GF-D8 (cell line): ENCODE data around the gene MFAP2.
"Not testable (repeated sequence)": the region's sequence is repeated elsewhere in the genome, so short reads cannot be mapped to it uniquely, and the experiment has no call there.

Source experiments
- DNase-seq: peaks from one replicate; lab custom pipeline; 2025; lab: John Stamatoyannopoulos, UW

Gene MFAP2

GRCh38 chr1:16961297-16962133 is 18.9 kb downstream of the MFAP2 start:
- no peak for DNase-seq

GRCh38 chr1:16960560-16961296 is 19.7 kb downstream of the MFAP2 start:
- DNase-seq = peak; percentile 11

DNA sequence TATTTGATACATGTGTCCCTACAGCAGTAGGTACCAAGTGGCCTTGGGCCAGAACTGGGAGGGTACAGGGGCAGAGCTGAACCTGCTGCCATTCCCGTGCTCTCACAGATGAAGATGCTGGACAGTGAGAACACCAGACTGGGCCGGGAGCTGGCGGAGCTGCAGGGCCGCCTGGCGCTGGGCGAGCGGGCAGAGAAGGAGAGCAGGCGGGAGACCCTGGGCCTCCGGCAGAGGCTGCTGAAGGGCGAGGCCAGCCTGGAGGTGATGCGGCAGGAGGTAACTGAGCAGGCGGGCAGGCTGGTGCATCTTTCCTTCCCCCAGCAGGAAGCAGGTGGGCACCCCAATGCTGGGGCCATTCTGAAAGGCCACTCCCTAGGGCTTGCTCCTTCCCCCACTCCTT is 21.9 kb downstream of the MFAP2 start:
- DNase-seq = no peak

DNA sequence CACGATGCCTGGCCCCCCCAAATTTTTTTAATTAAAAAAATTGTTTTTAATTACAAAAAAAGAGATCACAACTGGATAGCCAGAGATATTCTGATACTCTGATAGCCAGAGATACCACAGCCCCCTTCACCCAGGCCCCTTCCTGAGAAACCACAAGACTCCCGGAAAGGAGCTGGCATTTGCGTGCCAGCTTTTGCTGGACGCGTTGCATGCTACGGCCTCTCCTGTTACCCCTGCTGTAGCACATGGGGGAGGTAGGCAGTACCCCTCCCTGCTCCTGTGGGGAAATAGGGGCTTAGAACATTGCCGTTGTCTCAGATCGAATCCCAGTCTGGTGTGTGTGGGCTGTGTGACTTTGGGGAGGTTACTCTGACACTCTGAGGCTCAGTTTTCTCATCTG is 22.7 kb downstream of the MFAP2 start:
- no peak for DNase-seq

- no peak for DNase-seq
These were observed 23.6 kb downstream of the MFAP2 start for GRCh38 chr1:16956775-16957174.

GRCh38 chr1:16955186-16955585 is 25.2 kb downstream of the MFAP2 start:
- DNase-seq = no peak

DNA sequence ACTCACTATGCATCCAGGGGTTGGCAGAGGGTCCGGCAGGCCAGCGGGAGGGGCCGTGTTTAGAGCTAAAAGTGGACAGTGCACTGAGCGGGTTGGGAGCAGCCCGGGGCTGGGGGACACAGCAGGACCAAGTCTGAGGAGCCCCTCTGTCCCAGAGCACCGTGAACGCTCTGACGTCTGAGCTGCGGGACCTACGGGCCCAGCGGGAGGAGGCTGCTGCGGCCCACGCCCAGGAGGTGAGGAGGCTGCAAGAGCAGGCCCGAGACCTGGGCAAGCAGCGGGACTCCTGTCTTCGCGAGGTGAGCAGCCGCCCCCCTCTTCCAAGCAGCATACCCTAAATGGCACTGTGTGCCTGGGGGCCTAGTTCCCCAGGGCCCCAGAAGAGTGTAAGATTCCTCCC is 25.8 kb downstream of the MFAP2 start:
- DNase-seq = no peak

- not testable (repeated sequence) for DNase-seq
These were observed 28.0 kb downstream of the MFAP2 start for GRCh38 chr1:16952376-16952775.

GRCh38 chr1:16949026-16949425 is 31.4 kb downstream of the MFAP2 start:
- not testable (repeated sequence) for DNase-seq

- not testable (repeated sequence) for DNase-seq
These were observed 32.0 kb downstream of the MFAP2 start for GRCh38 chr1:16948282-16948891.

DNA sequence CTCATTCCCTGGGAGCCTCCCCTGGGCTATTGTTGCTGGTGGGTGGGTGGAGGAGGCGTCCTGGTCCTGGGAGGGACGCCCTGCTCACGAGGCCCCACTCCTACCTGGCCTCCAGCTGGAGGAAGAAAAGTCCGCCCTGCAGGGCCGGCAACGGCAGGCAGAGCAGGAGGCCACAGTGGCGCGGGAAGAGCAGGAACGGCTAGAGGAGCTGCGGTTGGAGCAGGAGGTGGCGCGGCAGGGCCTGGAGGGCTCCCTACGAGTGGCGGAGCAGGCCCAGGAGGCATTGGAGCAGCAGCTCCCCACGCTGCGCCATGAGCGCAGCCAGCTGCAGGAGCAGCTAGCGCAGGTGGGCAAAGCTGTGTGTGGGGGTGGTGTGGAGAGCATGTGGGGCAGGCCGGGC is 33.8 kb downstream of the MFAP2 start:
- no peak for DNase-seq

- not testable (repeated sequence) for DNase-seq
These were observed 34.2 kb downstream of the MFAP2 start for GRCh38 chr1:16946185-16946584.

DNA sequence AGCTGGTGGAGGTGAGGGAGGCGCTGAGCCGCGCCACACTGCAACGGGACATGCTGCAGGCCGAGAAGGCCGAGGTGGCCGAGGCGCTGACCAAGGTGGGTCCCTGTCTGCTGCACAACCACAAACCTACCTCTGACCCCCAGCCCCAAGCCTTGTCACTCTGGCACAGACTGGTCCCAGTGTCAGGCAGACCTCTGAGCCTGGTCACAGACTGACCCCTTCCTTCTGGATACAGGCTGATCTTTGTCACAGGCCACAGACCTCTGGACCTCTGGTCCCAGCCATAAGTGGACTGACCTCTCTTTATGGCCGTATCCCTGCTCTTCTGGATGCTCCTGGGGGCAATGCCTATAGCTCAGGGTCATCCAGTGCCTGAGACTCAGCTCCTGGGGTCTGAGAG is 34.9 kb downstream of the MFAP2 start:
- not testable (repeated sequence) for DNase-seq

DNA sequence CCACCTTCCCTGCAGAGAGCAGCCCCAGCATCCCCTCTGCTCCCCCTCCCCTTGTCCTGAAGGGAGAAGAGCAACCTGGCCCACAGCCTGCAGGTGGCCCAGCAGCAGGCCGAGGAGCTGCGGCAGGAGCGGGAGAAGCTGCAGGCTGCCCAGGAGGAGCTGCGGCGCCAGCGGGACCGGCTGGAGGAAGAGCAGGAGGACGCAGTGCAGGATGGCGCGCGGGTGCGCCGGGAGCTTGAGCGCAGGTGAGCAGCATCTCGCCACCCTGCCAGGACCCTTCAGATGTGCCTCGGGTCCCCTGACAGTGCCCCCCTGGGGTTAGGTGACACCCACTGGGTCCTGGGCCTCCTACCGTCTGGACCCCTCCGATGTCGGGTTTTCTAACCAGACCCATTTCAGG is 36.4 kb downstream of the MFAP2 start:
- DNase-seq = no peak

DNA sequence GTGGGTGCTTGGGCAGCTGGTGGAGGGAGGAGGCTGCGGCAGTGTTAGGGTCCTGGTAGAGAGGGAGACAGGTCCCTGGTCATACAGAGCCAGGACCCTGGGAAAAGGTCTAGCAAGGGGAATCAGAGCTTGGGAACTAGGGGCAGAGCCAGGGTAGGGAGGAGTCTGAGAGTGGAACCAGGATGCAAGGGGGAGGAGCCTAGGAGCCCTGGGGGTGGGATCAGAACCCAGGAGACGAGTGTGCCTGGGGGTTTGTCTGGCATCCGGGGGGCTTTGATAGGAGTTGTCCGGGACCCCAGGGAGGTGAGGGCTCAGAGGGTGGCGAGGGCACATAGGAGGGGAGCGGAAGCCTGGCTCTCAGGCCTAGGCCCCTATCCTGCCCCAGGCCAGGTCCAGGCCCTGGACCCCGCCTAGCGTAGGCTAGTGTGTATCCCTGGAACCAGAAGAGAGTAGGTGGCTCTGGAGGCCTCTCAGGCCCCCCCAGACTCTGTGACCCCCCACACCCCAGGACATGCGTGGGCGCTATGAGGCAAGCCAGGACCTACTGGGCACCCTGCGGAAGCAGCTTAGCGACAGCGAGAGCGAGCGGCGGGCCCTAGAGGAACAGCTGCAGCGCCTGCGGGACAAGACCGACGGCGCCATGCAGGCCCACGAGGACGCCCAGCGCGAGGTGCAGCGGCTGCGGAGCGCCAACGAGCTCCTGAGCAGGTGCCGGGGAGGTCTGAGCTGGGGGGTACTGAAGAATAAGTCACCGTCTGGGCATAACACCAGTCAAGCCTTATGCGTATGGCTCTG is 40.8 kb downstream of the MFAP2 start:
- not testable (repeated sequence) for DNase-seq

DNA sequence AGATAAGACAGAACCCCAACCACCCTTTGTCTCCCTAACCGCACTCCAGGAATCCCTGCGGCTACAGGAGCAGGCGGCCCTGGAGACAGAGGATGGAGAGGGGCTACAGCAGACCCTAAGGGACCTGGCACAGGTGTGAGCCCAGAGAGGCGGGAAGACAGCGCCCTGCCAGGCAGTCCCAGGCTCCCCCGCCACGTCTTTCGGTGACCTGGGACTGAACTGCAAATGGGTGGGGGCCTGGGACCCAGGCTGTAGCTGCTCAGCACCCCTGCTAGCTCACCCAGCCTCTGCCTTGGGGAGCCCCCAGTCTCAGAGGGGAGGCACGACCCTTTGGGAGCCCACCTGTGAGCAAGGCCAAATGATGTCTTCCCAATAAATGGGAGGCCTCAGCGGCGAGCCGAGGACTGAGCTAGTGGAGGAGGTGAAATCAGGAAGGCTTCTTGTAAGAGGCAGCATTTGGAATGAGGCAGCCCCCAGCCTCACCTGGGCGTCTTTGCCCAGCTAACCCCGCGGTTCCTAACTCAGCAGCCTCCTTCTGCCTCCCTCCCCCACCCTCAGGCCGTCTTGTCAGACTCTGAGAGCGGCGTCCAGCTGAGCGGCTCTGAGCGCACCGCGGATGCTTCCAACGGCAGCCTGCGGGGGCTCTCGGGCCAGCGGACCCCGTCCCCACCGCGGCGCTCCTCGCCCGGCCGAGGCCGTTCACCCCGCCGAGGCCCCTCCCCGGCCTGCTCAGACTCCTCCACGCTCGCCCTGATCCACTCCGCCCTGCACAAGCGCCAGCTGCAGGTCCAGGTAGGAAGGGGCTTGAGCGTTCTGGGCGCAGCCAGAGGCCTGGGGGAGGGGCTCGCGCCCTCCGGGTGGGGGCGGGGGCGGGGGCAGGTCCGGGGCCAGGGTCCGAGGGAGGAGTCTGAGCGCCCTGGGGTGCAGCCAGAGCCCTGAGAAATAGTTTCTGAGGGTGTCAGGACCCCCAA is 41.8 kb downstream of the MFAP2 start:
- no peak for DNase-seq

DNA sequence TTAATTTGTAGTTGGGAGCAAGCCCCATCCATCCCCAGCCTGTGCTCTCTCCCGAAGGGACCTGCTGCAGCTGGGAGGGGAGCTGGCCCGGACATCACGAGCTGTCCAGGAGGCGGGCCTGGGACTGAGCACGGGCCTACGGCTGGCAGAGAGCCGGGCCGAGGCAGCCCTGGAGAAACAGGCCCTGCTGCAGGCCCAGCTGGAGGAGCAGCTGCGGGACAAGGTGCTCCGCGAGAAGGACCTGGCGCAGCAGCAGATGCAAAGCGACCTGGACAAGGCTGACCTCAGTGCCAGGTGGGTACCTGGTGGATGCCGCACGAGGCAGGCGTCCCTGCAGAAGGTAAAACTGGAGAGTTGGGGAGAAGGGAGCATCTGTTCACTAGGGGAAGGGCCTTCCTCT is 43.8 kb downstream of the MFAP2 start:
- DNase-seq = not testable (repeated sequence)

DNA sequence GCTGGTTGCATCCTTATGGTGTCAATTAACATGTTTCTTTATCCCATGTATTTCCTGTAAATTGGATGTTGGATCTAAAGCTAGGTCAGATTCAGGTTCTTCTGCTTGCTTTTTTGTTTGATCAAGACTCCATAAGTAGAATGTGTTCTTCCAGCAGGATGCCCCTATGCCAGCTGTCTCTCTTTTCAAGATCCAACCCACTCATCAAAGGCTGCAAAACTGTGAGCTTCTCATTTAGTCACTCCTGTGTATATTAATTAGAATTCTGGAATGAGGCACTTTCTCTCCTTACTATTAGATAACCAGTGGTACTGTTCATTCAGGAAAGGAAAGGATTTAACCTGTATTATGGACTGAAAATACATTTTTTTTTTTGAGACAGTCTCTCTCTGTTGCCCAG is 46.5 kb downstream of the MFAP2 start:
- not testable (repeated sequence) for DNase-seq

DNA sequence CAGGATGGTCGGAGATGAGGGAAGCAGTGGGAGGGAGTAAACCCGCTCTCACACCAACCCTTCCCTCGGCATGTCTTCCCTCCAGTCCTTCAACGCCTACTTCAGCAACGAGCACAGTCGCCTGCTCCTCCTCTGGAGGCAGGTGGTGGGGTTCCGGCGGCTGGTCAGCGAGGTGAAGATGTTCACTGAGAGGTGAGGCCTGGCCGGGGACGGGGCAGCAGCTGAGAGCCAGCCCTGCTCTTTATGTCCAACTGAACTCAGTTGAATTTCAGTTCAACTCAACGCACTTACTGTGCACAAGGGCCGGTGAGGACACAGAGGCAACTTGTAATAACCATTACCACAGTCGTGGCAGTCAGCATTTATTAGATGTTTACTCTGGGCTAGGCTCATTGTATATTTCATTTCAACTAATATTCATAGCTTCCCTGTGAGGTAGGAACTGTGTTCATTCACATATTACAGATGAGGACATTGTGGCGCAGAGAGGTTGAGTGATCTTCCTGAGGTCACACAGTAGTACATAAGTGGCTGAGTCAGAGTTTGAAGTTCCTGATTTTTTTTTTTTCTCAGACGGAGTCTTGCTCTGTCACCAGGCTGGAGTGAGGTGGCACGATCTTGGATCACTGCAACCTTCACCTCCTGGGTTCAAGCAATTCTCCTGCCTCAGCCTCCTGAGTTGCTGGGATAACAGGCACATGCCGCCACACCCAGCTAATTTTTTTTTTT is 49.0 kb downstream of the MFAP2 start:
- not testable (repeated sequence) for DNase-seq
